Measurements from ENCODE around the gene CSF2RB. TPM values are rescaled to one million over a fixed set of nuclear protein-coding genes. Genes with fewer than 3 reads are reported as not detected.

The CSF2RB gene
- polyA plus RNA-seq, 1 donor (not counting 4 experiments of a cell fraction or from before 2014, with no cell fraction given), result 0.08 TPM

DNA sequence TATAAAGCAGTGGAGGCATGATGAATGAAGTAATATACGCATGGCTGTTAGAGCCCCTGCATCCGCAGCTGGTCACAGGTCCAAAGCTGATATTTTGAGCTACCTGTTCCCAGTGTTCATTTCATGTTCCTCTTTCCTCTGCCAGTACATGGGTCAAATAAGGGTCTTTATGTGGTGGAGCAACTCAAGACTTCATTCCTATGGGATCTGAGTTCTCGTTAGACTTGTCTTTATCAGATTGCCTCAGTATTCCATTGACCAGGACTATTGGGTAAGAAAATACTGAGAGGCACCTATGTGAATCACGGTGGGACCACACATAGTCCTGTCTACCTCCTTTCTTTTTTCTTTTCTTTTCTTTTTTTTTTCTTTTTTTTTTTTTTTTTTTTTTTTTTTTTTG lies 27.4 kb upstream of the CSF2RB start:
- Histone ChIP-seq H3K4me3 (ENCODE audit: control insufficient read depth in 2 of 3, extremely low read depth in 1 of 3, insufficient read depth in 2 of 3, low read depth in 1 of 3, low read length in 3 of 3) (no peak overlapping the region), H3K4me1 (ENCODE audit: control insufficient read depth, extremely low read depth, insufficient read depth, low read length) (no peaks in the 10 kb centered on the region), H3K4me2 (ENCODE audit: control insufficient read depth, extremely low read depth, insufficient read depth, low read depth, low read length) (no peak overlapping the region), H3K27me3 (ENCODE audit: control insufficient read depth, extremely low read depth, insufficient read depth, low read length) (no peaks in the 10 kb centered on the region), H2AFZ (ENCODE audit: control insufficient read depth, low read length) (no peak overlapping the region), H3K9ac (ENCODE audit: control insufficient read depth, extremely low read depth, insufficient read depth, low read length) (no peak overlapping the region), H4K20me1 (ENCODE audit: control insufficient read depth, extremely low read depth, insufficient read depth, low read length) (no peaks in the 10 kb centered on the region), H3K9me1 (ENCODE audit: control insufficient read depth, extremely low read depth, insufficient read depth, low read length) (no peaks in the 10 kb centered on the region), H3K9me3 (ENCODE audit: control insufficient read depth, low read depth, low read length) (no peaks in the 10 kb centered on the region), H3K36me3 (ENCODE audit: control insufficient read depth in 2 of 2, extremely low read depth in 1 of 2, insufficient read depth in 2 of 2, low read length in 2 of 2) (no peaks in the 10 kb centered on the region), H3K79me2 (ENCODE audit: control insufficient read depth, insufficient read depth, low read length) (no peaks in the 10 kb centered on the region), H3K27ac (ENCODE audit: control insufficient read depth, insufficient read depth, low read length) (no peak overlapping the region)
- no peak for FAIRE-seq
- dilution Hi-C loops (cut with MboI; ENCODE audit: extremely low pct_ligation_motif_present, low sequenced_read_pairs), result no loop called here
- TF ChIP-seq, protein P1, sequence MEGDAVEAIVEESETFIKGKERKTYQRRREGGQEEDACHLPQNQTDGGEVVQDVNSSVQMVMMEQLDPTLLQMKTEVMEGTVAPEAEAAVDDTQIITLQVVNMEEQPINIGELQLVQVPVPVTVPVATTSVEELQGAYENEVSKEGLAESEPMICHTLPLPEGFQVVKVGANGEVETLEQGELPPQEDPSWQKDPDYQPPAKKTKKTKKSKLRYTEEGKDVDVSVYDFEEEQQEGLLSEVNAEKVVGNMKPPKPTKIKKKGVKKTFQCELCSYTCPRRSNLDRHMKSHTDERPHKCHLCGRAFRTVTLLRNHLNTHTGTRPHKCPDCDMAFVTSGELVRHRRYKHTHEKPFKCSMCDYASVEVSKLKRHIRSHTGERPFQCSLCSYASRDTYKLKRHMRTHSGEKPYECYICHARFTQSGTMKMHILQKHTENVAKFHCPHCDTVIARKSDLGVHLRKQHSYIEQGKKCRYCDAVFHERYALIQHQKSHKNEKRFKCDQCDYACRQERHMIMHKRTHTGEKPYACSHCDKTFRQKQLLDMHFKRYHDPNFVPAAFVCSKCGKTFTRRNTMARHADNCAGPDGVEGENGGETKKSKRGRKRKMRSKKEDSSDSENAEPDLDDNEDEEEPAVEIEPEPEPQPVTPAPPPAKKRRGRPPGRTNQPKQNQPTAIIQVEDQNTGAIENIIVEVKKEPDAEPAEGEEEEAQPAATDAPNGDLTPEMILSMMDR (optimal IDR thresholded peaks at IDR 0.05 in 1 of 3, IDR thresholded peaks at IDR 0.05 in 1 of 3, conservative IDR thresholded peaks at IDR 0.05 in 1 of 3; ENCODE audit: extremely low read depth in 1 of 3, insufficient read depth in 2 of 3, low read length in 3 of 3), result no peak
- TF ChIP-seq EZH2 (IDR thresholded peaks at IDR 0.05; ENCODE audit: low read length), result no peak
- DNase-seq (ENCODE audit: low read depth, low spot score), result no peak

DNA sequence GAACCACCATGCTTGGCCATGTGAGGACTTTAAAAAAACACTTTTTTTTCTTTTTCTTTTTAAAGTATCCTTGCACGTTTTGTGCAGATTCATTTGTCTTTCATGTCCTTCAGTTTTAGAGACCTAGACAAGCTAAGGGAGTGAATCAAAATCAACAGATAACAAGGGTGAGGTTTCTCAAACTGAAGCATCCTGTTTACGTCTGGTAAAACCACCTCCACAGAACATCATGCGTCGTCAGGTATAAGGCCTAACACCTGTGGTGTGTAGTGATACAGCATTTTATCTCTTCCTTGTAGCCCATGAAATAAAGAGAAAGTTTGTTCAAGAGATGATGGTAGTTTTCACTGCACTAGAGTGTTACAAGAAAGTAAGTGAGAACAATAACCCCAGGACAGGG lies 26.3 kb upstream of the CSF2RB start:
- no peaks in the 10 kb centered on the region for H3K9me1 ChIP-seq (ENCODE audit: control insufficient read depth, extremely low read depth, insufficient read depth, low read length)
- TF ChIP-seq, protein P1 (optimal IDR thresholded peaks at IDR 0.05 in 1 of 3, IDR thresholded peaks at IDR 0.05 in 1 of 3, conservative IDR thresholded peaks at IDR 0.05 in 1 of 3; ENCODE audit: extremely low read depth in 1 of 3, insufficient read depth in 2 of 3, low read length in 3 of 3), result no peak
- TF ChIP-seq EZH2 (IDR thresholded peaks at IDR 0.05; ENCODE audit: low read length), result no peak
- dilution Hi-C loops (cut with MboI; ENCODE audit: extremely low pct_ligation_motif_present, low sequenced_read_pairs), result no loop called here

More for the DNA sequence above, 26.3 kb upstream of the CSF2RB start:
- Histone ChIP-seq H3K27me3 (ENCODE audit: control insufficient read depth, extremely low read depth, insufficient read depth, low read length) (no peaks in the 10 kb centered on the region), H3K9ac (ENCODE audit: control insufficient read depth, extremely low read depth, insufficient read depth, low read length) (no peak overlapping the region), H2AFZ (ENCODE audit: control insufficient read depth, low read length) (no peak overlapping the region), H3K27ac (ENCODE audit: control insufficient read depth, insufficient read depth, low read length) (no peak overlapping the region), H4K20me1 (ENCODE audit: control insufficient read depth, extremely low read depth, insufficient read depth, low read length) (no peaks in the 10 kb centered on the region), H3K79me2 (ENCODE audit: control insufficient read depth, insufficient read depth, low read length) (no peaks in the 10 kb centered on the region), H3K9me3 (ENCODE audit: control insufficient read depth, low read depth, low read length) (no peaks in the 10 kb centered on the region), H3K36me3 (ENCODE audit: control insufficient read depth in 2 of 2, extremely low read depth in 1 of 2, insufficient read depth in 2 of 2, low read length in 2 of 2) (no peaks in the 10 kb centered on the region), H3K4me3 (ENCODE audit: control insufficient read depth in 2 of 3, extremely low read depth in 1 of 3, insufficient read depth in 2 of 3, low read depth in 1 of 3, low read length in 3 of 3) (no peak overlapping the region), H3K4me2 (ENCODE audit: control insufficient read depth, extremely low read depth, insufficient read depth, low read depth, low read length) (no peak overlapping the region), H3K4me1 (ENCODE audit: control insufficient read depth, extremely low read depth, insufficient read depth, low read length) (no peaks in the 10 kb centered on the region)
- no peak for FAIRE-seq
- no peak for DNase-seq (ENCODE audit: low read depth, low spot score)
